HG03095 (cell line): ENCODE results near the gene SETX.

Experiments used
- ATAC-seq: cut with Tn5 transposase; IDR thresholded peaks from one replicate; pipeline ENCODE4 v1.9.1; 2021; ENCODE audit warnings: moderate library complexity; ENCODE audit not compliant: unreplicated experiment

Gene SETX

GRCh38 chr9:132241840-132242620, 112.8 kb downstream of the SETX start:
- no peak for ATAC-seq

GRCh38 chr9:132241483-132241839, 113.3 kb downstream of the SETX start:
- ATAC-seq, result no peak

GRCh38 chr9:132240841-132241482, 113.8 kb downstream of the SETX start:
- peak; percentile 59 for ATAC-seq

- no peak for ATAC-seq
These were observed 114.6 kb downstream of the SETX start for GRCh38 chr9:132239999-132240840.

GRCh38 chr9:132239518-132239917, 115.3 kb downstream of the SETX start:
- ATAC-seq, result no peak

GRCh38 chr9:132238992-132239391, 115.8 kb downstream of the SETX start:
- ATAC-seq, result no peak

- no peak for ATAC-seq
These were observed 116.5 kb downstream of the SETX start for GRCh38 chr9:132238026-132238972.

GRCh38 chr9:132237481-132237880, 117.3 kb downstream of the SETX start:
- ATAC-seq, result no peak

GRCh38 chr9:132236662-132237311, 118.0 kb downstream of the SETX start:
- ATAC-seq, result no peak

GRCh38 chr9:132235894-132236661, 118.7 kb downstream of the SETX start:
- ATAC-seq, result no peak

GRCh38 chr9:132235125-132235524, 119.7 kb downstream of the SETX start:
- no peak for ATAC-seq

- ATAC-seq, result no peak
These were observed 120.3 kb downstream of the SETX start for GRCh38 chr9:132234535-132234934.

GRCh38 chr9:132233138-132233537, 121.6 kb downstream of the SETX start:
- ATAC-seq, result no peak

- no peak for ATAC-seq
These were observed 122.3 kb downstream of the SETX start for GRCh38 chr9:132232522-132232921.

- ATAC-seq, result no peak
These were observed 123.6 kb downstream of the SETX start for GRCh38 chr9:132231019-132231701.

- ATAC-seq, result no peak
These were observed 124.2 kb downstream of the SETX start for GRCh38 chr9:132230605-132231004.

GRCh38 chr9:132228062-132228461, 126.7 kb downstream of the SETX start:
- ATAC-seq, result no peak

GRCh38 chr9:132226571-132227430, 128.0 kb downstream of the SETX start:
- no peak for ATAC-seq
